Keratinocyte (primary cell): ENCODE results near the gene CELF5. TPM values are rescaled to one million over a fixed set of nuclear protein-coding genes. Genes with fewer than 3 reads are reported as not detected.

Source experiments
- DNase-seq: peaks from one replicate; pipeline ENCODE4 v3.0.0-alpha.2; 2011; ENCODE audit warnings: low read depth, missing footprints, low spot score
- FAIRE-seq: peaks from 2 replicates; lab custom pipeline; 2011; peaks lifted over from hg19 to GRCh38; lab: Jason Lieb, UNC
- H2AFZ ChIP-seq: 2 replicates; pipeline ENCODE4 v1.6.0; 2012; ENCODE audit warnings: low read length, control low read depth, inconsistent platforms; ENCODE audit not compliant: control insufficient read depth
- H3K27ac ChIP-seq: 2 replicates; pipeline ENCODE4 v1.5.1; 2011; ENCODE audit warnings: low read length; ENCODE audit not compliant: control insufficient read depth, insufficient read depth
- H3K27me3 ChIP-seq: 3 replicates; pipeline ENCODE4 v1.6.0; 2011; ENCODE audit warnings: low read length; ENCODE audit not compliant: control insufficient read depth, insufficient read depth; ENCODE audit errors: extremely low read depth
- H3K36me3 ChIP-seq, 2 experiments: 2 replicates in 1 of 2; 3 replicates in 1 of 2; pipeline ENCODE4 v1.5.1; 2011; ENCODE audit warnings: low read length in 2 of 2, mild to moderate bottlenecking in 1 of 2; ENCODE audit not compliant: control insufficient read depth in 2 of 2, insufficient read depth in 2 of 2; ENCODE audit errors: extremely low read depth in 1 of 2
- H3K4me1 ChIP-seq: 3 replicates; pipeline ENCODE4 v1.5.1; 2011; ENCODE audit warnings: low read length; ENCODE audit not compliant: control insufficient read depth, insufficient read depth; ENCODE audit errors: extremely low read depth
- H3K4me2 ChIP-seq: 3 replicates; pipeline ENCODE4 v1.6.0; 2011; ENCODE audit warnings: low read depth, low read length; ENCODE audit not compliant: control insufficient read depth, insufficient read depth; ENCODE audit errors: extremely low read depth
- H3K4me3 ChIP-seq, 3 experiments: fragments of 200-600 bp in 1 of 3; sonication (generic) in 1 of 3; 2 replicates in 2 of 3; 3 replicates in 1 of 3; pipeline ENCODE4 v1.5.1; 2011 to 2016; ENCODE audit warnings: low read length in 3 of 3, mild to moderate bottlenecking in 3 of 3, control low read depth in 2 of 3, inconsistent platforms in 1 of 3, low read depth in 1 of 3, mixed read lengths in 1 of 3, mixed run types in 1 of 3, moderate library complexity in 1 of 3; ENCODE audit not compliant: control insufficient read depth in 2 of 3, insufficient read depth in 2 of 3; ENCODE audit errors: extremely low read depth in 1 of 3
- H3K79me2 ChIP-seq: 2 replicates; pipeline ENCODE4 v1.6.0; 2012; ENCODE audit warnings: low read length; ENCODE audit not compliant: control insufficient read depth, insufficient read depth
- H3K9ac ChIP-seq: 3 replicates; pipeline ENCODE4 v1.6.0; 2011; ENCODE audit warnings: low read length; ENCODE audit not compliant: control insufficient read depth, insufficient read depth; ENCODE audit errors: extremely low read depth
- H3K9me1 ChIP-seq: 3 replicates; pipeline ENCODE4 v1.6.0; 2011; ENCODE audit warnings: low read length; ENCODE audit not compliant: control insufficient read depth, insufficient read depth; ENCODE audit errors: extremely low read depth
- H3K9me3 ChIP-seq: 2 replicates; pipeline ENCODE4 v1.5.1; 2012; ENCODE audit warnings: low read depth, low read length; ENCODE audit not compliant: control insufficient read depth
- H4K20me1 ChIP-seq: 3 replicates; pipeline ENCODE4 v1.6.0; 2011; ENCODE audit warnings: low read length; ENCODE audit not compliant: control insufficient read depth, insufficient read depth; ENCODE audit errors: extremely low read depth
- EZH2 ChIP-seq: IDR thresholded peaks from one replicate; pipeline ENCODE4 v1.6.1; 2012; ENCODE audit warnings: inconsistent platforms, mild to moderate bottlenecking, low read length, moderate library complexity
- dilution Hi-C: fragments of 300-500 bp; cut with MboI; formaldehyde crosslinking; loops from one replicate; pipeline ENCODE4 v1.7.0; 2020; ENCODE audit warnings: low sequenced_read_pairs; ENCODE audit not compliant: extremely low pct_ligation_motif_present
- polyA plus RNA-seq, 5 experiments: library from polyadenylated mRNA; depleted of rRNA in 3 of 5; stranded (reverse) in 3 of 5; stranded (forward) in 1 of 5; unstranded in 1 of 5; fragments of >200 nt; gene quantifications; 1 replicate in 1 of 5; 2 replicates in 3 of 5; 3 replicates in 1 of 5; pipeline versions ENCODE4 v1.2.1 to v1.2.3, GENCODE V29; 2011 to 2012; ENCODE audit warnings: missing spikeins in 2 of 5, low read depth in 1 of 5, low replicate concordance in 1 of 5
- TF ChIP-seq, protein P1 (sequence below), 3 experiments: IDR thresholded peaks in 1 of 3; conservative IDR thresholded peaks in 1 of 3; optimal IDR thresholded peaks in 1 of 3; 2 replicates in 2 of 3; 3 replicates in 1 of 3; pipeline versions ENCODE3 to v1.5.1; 2011; ENCODE audit warnings: low read length in 3 of 3, mild to moderate bottlenecking in 3 of 3, moderate library complexity in 2 of 3, control low read depth in 1 of 3, inconsistent platforms in 1 of 3; ENCODE audit not compliant: insufficient read depth in 2 of 3; ENCODE audit errors: extremely low read depth in 1 of 3

CELF5 gene
- polyA plus RNA-seq, 1 donor (not counting 4 experiments of a cell fraction or from before 2014, with no cell fraction given), result 0.04 TPM

DNA sequence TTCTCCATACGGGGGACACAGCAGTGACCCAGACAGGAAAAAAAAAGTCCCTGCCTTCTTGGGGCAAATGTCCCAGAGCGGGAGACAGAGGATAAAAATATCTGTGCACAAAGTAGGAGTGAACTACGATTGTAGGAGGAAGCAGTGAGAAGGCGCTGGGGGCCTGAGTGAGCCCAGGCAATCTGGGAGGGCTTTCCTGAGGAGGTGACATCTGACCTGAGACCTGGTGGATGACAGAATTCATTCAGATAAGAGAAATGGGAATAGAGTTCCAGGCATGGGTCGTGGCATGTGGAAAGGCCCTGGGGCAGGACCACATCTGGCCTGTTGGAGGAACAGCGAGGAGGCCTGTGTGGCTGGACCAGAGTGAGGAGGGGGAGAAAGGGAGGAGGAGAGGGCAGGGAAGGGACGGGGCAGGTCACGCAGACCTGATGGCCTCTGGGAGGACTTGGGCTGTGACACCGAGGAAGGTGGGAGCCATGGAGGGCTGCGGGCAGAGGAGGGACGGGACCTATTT is 91.7 kb downstream of the CELF5 start:
- H4K20me1 ChIP-seq, result no peaks in the 10 kb centered on the region
- no peak overlapping the region for H3K4me2 ChIP-seq
- FAIRE-seq (no peak), DNase-seq (no peak)
- H3K27ac ChIP-seq, result no peak overlapping the region
- H3K9ac ChIP-seq, result no peak overlapping the region
- no peak overlapping the region for H3K4me3 ChIP-seq
- no peaks in the 10 kb centered on the region for H3K36me3 ChIP-seq
- TF ChIP-seq, protein P1, sequence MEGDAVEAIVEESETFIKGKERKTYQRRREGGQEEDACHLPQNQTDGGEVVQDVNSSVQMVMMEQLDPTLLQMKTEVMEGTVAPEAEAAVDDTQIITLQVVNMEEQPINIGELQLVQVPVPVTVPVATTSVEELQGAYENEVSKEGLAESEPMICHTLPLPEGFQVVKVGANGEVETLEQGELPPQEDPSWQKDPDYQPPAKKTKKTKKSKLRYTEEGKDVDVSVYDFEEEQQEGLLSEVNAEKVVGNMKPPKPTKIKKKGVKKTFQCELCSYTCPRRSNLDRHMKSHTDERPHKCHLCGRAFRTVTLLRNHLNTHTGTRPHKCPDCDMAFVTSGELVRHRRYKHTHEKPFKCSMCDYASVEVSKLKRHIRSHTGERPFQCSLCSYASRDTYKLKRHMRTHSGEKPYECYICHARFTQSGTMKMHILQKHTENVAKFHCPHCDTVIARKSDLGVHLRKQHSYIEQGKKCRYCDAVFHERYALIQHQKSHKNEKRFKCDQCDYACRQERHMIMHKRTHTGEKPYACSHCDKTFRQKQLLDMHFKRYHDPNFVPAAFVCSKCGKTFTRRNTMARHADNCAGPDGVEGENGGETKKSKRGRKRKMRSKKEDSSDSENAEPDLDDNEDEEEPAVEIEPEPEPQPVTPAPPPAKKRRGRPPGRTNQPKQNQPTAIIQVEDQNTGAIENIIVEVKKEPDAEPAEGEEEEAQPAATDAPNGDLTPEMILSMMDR (optimal IDR thresholded peaks at IDR 0.05 in 1 of 3, IDR thresholded peaks at IDR 0.05 in 1 of 3, conservative IDR thresholded peaks at IDR 0.05 in 1 of 3; ENCODE audit: extremely low read depth in 1 of 3, insufficient read depth in 2 of 3, low read length in 3 of 3), result no peak
- no peak for TF ChIP-seq EZH2
- H3K9me3 ChIP-seq, result no peaks in the 10 kb centered on the region
- peaks cover 18% of the 10 kb centered on the region for H3K27me3 ChIP-seq
- H3K9me1 ChIP-seq, result no peaks in the 10 kb centered on the region
- dilution Hi-C loops, result no loop called here
- H3K4me1 ChIP-seq, result peaks cover 3% of the 10 kb centered on the region
- H3K79me2 ChIP-seq, result no peaks in the 10 kb centered on the region
- H2AFZ ChIP-seq, result no peak overlapping the region

DNA sequence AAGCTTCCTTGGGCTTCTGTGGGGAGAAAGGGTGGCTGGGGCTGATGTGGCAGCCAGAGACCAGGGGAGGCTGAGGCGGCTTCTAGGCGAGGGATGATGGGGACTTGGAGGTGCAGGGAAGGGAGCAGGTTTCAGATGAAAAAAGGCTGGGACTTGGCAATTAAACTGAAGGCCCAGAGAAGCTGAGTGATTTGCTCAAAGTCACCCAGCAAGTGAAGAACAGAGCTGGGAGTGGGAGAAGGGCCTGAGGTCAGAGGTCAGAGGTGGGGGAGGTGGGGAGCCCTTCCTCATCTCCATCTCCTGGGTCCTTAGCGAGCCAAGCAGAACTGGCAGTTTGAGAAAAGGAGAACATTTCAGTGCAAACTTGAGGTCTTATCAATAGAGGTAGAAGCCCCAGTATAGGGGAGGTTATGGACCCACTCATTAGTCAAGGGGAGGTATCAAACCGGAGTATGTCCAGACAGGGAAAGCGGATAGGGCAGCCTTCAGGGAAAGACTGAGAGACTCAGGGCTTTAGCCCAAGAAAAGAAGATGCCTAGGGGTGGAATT is 92.3 kb downstream of the CELF5 start:
- Histone ChIP-seq H3K4me2 (no peak overlapping the region), H3K9ac (no peak overlapping the region), H3K4me1 (peaks cover 3% of the 10 kb centered on the region), H3K27me3 (peaks cover 18% of the 10 kb centered on the region), H3K4me3 (no peak overlapping the region), H3K9me3 (no peaks in the 10 kb centered on the region), H2AFZ (no peak overlapping the region), H3K36me3 (no peaks in the 10 kb centered on the region), H3K27ac (no peak overlapping the region), H3K79me2 (no peaks in the 10 kb centered on the region), H4K20me1 (no peaks in the 10 kb centered on the region), H3K9me1 (no peaks in the 10 kb centered on the region)
- DNase-seq (no peak), FAIRE-seq (no peak)
- TF ChIP-seq, protein P1 (optimal IDR thresholded peaks at IDR 0.05 in 1 of 3, IDR thresholded peaks at IDR 0.05 in 1 of 3, conservative IDR thresholded peaks at IDR 0.05 in 1 of 3; ENCODE audit: extremely low read depth in 1 of 3, insufficient read depth in 2 of 3, low read length in 3 of 3), result no peak
- no peak for TF ChIP-seq EZH2
- dilution Hi-C loops, result no loop called here
